Heart left ventricle (tissue), 13 donors: ENCODE results near the gene C1orf105.

Experiments
- CTCF ChIP-seq, 12 donors: fragments of 200-600 bp; sonication (generic) in 4 of 12; IDR thresholded peaks; one replicate each; pipeline versions ENCODE4 v1.5.0 to v1.8.0; 2018 to 2022; ENCODE audit warnings: antibody characterized with exemption in 12 of 12, mild to moderate bottlenecking in 5 of 12
- POLR2A ChIP-seq, 2 donors: fragments of 450-650 bp; IDR thresholded peaks; one replicate each; pipeline ENCODE4 v1.6.1; 2017; ENCODE audit warnings: antibody characterized with exemption in 2 of 2, mild to moderate bottlenecking in 2 of 2, moderate library complexity in 2 of 2
- donor health status: ischemic (EF 13 %, LVEDD 7.1; RV severe dilation, severe dysfunction).
- donor health status: DM: no; HTN: yes; CAD: no.
- donor health status: DM: no; HTN: no; CAD: no.
- donor health status: ischemic (EF 25% LVEDD 6.9; RV normal size, moderate dysfunction).
- donor health status: ischemic (EF 25% LVEDD 5.7; RV mildly dilated, moderate dysfunction).
- donor health status: ischemic (EF 35%, LVEDD 5.7; RV mildly dilated, moderate dysfunction).
- donor health status: nonischemic (EF 11% LVEDD 7.7; RV severe dilation, severe dysfunction).
- donor health status: DM: yes; HTN: yes; CAD: no.
- donor health status: PGD.
- donor health status: ischemic (EF 29% LVEDD 5.4; RV normal size, mild dysfunction).
- donor health status: nonischemic (EF 23%, LVEDD 6.1; RV moderate dilation, normal function).

- no peak for TF ChIP-seq CTCF (IDR thresholded peaks at IDR 0.05)
- no peak for TF ChIP-seq POLR2A (IDR thresholded peaks at IDR 0.05)
Measured at GRCh38 chr1:172386046-172386445, 34.4 kb upstream of the C1orf105 start.
